HG02571 (cell line): ENCODE measurements around the gene MAG.

Source experiments
- ATAC-seq: cut with Tn5 transposase; IDR thresholded peaks from one replicate; pipeline ENCODE4 v1.9.1; 2021; ENCODE audit warnings: mild to moderate bottlenecking, moderate library complexity; ENCODE audit not compliant: unreplicated experiment

Gene MAG

GRCh38 chr19:35315883-35316282 lies 23.9 kb downstream of the MAG start:
- no peak for ATAC-seq

DNA sequence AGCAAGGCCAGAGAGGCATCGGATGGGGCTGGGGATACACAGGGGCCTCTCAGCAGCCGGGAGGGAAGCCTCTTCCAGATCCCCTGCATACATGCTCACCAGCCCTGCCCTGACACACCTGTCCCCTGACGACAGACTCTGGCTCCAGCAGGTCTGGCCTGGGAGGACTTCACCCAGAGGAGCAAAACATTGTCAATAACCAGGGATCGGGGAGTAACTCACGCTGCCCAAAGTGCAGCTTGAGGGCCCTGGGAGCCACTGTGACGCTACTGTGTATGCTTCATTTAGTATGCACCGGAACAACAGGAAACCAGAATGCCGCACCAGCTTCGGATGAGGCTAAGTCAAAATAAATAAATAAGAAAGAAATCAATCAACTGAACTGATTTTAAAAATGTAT lies 24.6 kb downstream of the MAG start:
- ATAC-seq = no peak

DNA sequence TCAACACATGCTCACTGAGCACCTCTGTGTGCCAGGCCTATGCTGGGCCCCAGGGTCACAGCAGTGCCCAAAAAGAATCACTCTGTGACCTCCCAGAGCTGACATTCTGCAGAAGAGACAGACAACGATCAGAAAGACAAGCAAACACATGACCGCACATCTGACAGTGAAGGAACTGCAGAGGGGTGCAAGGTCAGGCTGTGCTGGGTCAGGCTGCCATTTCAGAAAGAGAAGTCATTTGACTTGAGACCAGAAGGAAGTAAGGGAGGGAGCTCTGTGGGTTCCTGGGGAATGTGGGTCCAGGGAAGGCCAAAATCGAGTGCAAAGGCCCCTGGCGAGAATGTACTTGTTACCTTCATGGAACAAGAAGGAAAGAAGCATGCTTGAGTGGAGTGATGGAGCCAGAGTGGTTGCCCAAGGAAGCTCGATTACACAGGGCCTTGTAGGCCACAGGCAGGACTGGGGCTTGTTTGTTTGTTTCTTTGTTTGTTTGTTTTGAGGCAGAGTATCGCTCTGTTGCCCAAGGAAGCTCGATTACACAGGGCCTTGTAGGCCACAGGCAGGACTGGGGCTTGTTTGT lies 25.6 kb downstream of the MAG start:
- ATAC-seq = no peak

GRCh38 chr19:35318679-35319448 lies 26.9 kb downstream of the MAG start:
- no peak for ATAC-seq

GRCh38 chr19:35320065-35320713 lies 28.2 kb downstream of the MAG start:
- ATAC-seq = no peak

DNA sequence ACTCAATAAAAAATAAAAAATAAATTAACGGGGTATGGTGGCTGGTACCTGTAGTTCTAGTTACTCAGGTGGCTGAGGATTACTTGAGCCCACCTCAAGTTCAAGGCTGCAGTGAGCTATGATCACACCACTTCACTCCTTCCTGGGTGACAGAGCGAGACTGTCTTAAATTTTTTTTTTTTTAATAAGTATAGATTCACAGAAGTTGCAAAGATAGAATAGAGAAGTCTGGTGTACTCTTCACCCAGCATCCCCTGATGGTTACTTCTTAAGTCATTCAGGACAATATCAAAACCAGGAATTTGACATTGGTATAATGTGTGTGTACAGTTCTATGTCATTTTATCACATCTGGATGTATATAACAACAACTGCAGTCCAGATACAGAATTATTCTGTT lies 29.3 kb downstream of the MAG start:
- ATAC-seq = no peak

DNA sequence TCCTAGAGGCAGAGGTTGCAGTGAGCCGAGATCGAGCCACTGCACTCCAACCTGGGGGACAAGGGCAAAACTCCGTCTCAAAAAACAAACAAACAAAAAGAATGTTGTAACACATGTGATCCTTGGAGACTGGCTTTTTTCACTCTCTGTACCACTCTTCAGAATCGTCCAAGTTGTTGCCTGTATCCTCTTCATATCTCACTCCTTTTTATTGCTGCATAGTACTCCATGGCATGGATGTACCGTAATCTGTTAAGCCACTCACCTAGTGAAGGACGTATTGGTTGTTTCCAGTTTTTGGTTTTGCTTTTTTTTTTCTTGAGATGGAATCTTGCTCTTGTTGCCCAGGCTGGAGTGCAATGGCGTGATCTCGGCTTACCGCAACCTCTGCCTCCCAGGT lies 30.1 kb downstream of the MAG start:
- ATAC-seq = no peak

DNA sequence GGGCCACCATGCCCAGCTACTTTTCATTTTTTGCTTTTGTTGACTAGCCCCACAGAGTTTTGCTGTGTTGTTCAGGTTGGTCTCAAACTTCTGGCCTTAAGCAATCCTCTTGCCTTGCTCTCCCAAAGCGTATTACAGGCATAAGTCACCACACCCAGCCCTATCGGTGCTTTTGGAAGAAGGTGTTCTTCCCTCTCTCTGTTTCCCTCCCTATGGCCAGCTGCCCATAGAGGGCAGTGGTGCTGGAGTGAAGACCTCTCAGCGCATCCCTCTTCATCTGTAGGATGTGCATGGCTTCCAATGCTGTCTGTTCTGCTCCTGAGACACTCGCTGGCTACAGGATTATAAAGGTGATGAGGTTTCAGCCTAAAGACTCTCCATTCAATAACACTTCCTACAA lies 35.7 kb downstream of the MAG start:
- no peak for ATAC-seq

DNA sequence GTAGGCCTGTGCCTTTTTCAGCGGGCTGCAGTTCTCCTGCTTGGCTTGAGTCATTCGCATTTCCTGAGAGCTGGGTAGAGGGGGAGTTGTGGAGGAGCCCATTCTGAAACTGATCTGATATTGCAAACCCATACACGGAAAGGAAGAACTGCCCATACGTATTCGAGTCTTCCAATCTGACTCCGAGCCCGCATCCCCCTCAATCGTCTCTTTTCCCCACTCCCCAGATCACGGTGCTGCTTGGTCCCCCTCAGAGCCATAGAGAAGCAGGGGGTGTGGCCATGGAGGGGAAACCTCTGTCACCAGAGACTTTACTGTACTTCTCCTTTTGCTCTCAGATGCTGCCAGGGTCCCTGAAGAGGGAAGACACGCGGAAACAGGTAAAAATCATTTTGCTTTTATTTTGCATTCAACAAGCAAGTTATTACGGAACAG lies 36.9 kb downstream of the MAG start, which contains the start of gene CD22:
TSS of gene CD22 (plus strand) at position 337 of the 435 bp plus-strand sequence. CDS start 2,854 bp downstream, outside the sequence.
- ATAC-seq = no peak

DNA sequence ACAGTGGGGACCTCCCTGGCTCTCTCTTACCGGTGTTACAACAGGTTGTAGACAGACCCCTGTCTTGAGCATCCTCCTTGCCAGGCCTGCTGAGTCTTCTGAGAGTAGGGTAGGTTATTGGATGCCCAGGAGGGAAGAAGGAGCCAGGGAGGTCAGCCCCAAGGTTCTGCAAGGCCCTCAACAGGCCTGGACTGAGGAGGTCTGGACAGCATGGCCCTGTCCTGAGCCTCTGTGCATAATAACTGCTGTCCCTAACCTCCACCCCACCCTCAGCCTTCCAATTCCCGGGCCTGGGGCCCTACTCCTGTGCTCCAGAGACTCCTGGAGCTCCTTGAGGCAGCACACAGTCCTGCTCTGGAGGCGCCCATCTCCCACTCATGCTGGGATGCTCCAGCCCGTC lies 37.4 kb downstream of the MAG start:
- ATAC-seq = no peak

- ATAC-seq = peak; percentile 40
Observed at GRCh38 chr19:35330475-35330874, 38.5 kb downstream of the MAG start.

- no peak for ATAC-seq
Observed at GRCh38 chr19:35331551-35332214, 39.7 kb downstream of the MAG start.

DNA sequence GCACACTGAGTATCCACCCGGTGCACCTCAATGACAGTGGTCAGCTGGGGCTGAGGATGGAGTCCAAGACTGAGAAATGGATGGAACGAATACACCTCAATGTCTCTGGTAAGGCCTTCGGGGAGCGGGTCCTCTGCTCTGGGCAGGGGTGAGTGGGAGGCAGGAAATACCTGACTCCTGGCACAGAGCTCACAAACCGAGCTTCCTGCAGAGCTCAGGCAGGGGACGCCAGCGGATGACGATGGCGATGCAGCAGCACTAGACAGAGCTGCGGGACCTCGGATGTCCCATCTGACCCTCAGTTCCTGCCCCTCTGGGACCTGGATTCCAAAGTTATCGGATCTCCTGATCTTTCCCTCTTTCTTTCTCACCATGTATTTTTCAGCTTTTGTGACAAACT lies 40.9 kb downstream of the MAG start:
- ATAC-seq = no peak

- ATAC-seq = no peak
Observed at GRCh38 chr19:35334144-35334753, 42.3 kb downstream of the MAG start.

DNA sequence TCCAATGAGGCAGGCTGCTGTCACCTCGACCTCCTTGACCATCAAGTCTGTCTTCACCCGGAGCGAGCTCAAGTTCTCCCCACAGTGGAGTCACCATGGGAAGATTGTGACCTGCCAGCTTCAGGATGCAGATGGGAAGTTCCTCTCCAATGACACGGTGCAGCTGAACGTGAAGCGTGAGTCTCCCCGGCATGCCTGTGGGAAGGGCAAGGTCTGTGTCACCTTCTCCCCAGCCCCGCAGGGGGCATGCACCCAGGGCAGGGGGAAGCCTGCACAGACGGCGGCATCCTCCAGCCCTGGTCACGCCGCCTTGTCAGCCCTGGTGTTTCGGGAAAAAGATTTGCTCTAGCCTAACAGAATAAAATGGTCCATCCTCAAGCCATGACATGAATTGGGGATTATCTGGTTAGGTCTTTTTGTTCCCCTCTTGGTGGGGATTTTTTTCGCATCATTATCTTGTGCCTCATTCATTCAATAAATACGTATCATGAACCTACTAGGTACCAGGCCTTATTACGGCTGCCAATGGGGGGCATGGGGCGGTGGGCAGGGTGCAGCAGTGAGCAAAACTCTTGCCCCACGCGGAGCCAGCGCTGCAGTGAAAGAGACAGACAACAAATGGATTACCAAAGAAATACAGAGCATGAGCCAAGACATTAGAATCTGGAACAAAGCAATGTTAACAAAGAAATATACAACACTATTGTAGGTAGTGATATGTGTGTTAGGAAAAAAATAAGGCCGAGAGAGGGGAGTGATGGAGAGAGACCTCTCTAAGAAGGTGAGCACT lies 44.4 kb downstream of the MAG start:
- no peak for ATAC-seq

GRCh38 chr19:35337097-35337983 lies 45.4 kb downstream of the MAG start:
- ATAC-seq = no peak

DNA sequence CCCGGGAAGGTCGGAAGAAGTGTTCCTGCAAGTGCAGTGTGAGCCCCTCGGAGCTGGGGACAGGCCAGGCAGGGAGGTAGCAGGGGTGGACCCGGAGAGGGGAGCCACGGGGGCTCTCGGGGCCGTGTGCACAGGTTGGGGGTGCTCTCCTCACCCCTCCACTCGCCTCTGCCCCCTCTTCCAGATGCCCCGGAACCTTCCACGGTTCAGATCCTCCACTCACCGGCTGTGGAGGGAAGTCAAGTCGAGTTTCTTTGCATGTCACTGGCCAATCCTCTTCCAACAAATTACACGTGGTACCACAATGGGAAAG lies 46.0 kb downstream of the MAG start:
- ATAC-seq = no peak

- ATAC-seq = no peak
Observed at GRCh38 chr19:35340431-35340830, 48.5 kb downstream of the MAG start.

DNA sequence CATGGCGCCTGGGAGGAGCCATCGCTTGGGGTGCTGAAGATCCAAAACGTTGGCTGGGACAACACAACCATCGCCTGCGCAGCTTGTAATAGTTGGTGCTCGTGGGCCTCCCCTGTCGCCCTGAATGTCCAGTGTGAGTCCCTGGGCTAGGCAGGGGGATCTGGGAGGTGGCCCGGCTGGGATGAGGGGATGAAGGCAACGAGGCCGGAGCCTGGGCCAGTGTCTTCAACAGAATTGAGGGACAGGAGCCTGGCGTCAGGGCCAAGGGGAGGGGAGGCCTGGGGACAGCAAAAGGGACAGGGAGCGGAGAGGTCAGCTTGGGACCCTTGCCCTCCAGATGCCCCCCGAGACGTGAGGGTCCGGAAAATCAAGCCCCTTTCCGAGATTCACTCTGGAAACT lies 49.0 kb downstream of the MAG start:
- no peak for ATAC-seq
